Measurements from ENCODE around the gene VSTM2B.

Gene VSTM2B

GRCh38 chr19:29515233-29515619, 10.6 kb upstream of the VSTM2B start:
- DNase-seq (ENCODE audit: low read depth in 1 of 2, low spot score in 1 of 2): no peak

- DNase-seq (ENCODE audit: low read depth in 1 of 2, low spot score in 1 of 2): no peak
Observed at GRCh38 chr19:29515706-29516357, 10.0 kb upstream of the VSTM2B start.

- DNase-seq (ENCODE audit: low read depth in 1 of 2, low spot score in 1 of 2): no peak
Observed at GRCh38 chr19:29516358-29516725, 9.5 kb upstream of the VSTM2B start.

- no peak for DNase-seq (ENCODE audit: low read depth in 1 of 2, low spot score in 1 of 2)
Observed at GRCh38 chr19:29516821-29517395, 8.9 kb upstream of the VSTM2B start.

- DNase-seq (ENCODE audit: low read depth in 1 of 2, low spot score in 1 of 2): no peak
Observed at GRCh38 chr19:29517412-29517811, 8.4 kb upstream of the VSTM2B start.

- DNase-seq (ENCODE audit: low read depth in 1 of 2, low spot score in 1 of 2): no peak
Observed at GRCh38 chr19:29517946-29518345, 7.8 kb upstream of the VSTM2B start.

- DNase-seq (ENCODE audit: low read depth in 1 of 2, low spot score in 1 of 2): no peak
Observed at GRCh38 chr19:29519146-29519545, 6.6 kb upstream of the VSTM2B start.

GRCh38 chr19:29519931-29520330, 5.9 kb upstream of the VSTM2B start:
- no peak for DNase-seq (ENCODE audit: low read depth in 1 of 2, low spot score in 1 of 2)

GRCh38 chr19:29520390-29520789, 5.4 kb upstream of the VSTM2B start:
- no peak for DNase-seq (ENCODE audit: low read depth in 1 of 2, low spot score in 1 of 2)

GRCh38 chr19:29521291-29522075, 4.3 kb upstream of the VSTM2B start:
- DNase-seq (ENCODE audit: low read depth in 1 of 2, low spot score in 1 of 2): no peak

GRCh38 chr19:29523568-29523967, 2.2 kb upstream of the VSTM2B start:
- DNase-seq (ENCODE audit: low read depth in 1 of 2, low spot score in 1 of 2): no peak

- no peak for DNase-seq (ENCODE audit: low read depth in 1 of 2, low spot score in 1 of 2)
Observed at GRCh38 chr19:29524201-29524911, 1.4 kb upstream of the VSTM2B start.

- DNase-seq (ENCODE audit: low read depth in 1 of 2, low spot score in 1 of 2): no peak
Observed at GRCh38 chr19:29524912-29525831, 622 bp upstream of the VSTM2B start.

GRCh38 chr19:29526730-29527499, 1.1 kb downstream of the VSTM2B start:
- DNase-seq (ENCODE audit: low read depth in 1 of 2, low spot score in 1 of 2): no peak

- DNase-seq (ENCODE audit: low read depth in 1 of 2, low spot score in 1 of 2): no peak
Observed at GRCh38 chr19:29527500-29528328, 1.9 kb downstream of the VSTM2B start.

GRCh38 chr19:29528350-29528945, 2.7 kb downstream of the VSTM2B start:
- peak in 1 of 2 donors; percentile 20 for DNase-seq (ENCODE audit: low read depth in 1 of 2, low spot score in 1 of 2)

- no peak for DNase-seq (ENCODE audit: low read depth in 1 of 2, low spot score in 1 of 2)
Observed at GRCh38 chr19:29528946-29529645, 3.3 kb downstream of the VSTM2B start.
